ENCODE measurements around the gene BASP1. TPM values are rescaled to one million over a fixed set of nuclear protein-coding genes. Genes with fewer than 3 reads are reported as not detected.

The BASP1 gene
- total and polyA plus RNA-seq, 10 of the 15 experiments (the other 5 are each of a cell fraction or from before 2014, with no cell fraction given): 27.3 to 190 (median 102) TPM

DNA sequence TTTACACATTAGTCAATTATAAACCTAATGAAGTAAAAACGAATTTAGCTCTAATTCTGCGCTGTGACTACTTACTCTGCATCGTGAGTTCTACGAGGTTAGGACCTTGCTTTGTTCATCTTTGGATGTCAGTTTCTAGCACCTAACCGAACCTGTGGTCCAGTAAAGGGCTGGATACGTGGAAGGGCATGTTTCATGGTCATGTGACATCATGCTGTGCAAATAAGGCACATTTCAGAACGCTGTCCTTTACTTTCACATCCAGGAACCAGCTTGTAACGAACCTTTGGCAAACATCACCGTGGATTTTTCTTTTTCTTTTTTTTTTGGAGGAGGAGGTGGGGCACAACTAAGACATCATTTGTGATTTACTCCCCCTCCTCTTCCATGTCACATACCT is 15.0 kb downstream of the BASP1 start (continued):
- TF ChIP-seq POU2F2 (IDR thresholded peaks at IDR 0.05; ENCODE audit: borderline replicate concordance, low read depth, low read length) (no peak), ZSCAN29 (IDR thresholded peaks at IDR 0.05) (no peak), RFX5 (IDR thresholded peaks at IDR 0.05; ENCODE audit: low read depth, low read length) (no peak), NFYB (IDR thresholded peaks at IDR 0.05; ENCODE audit: insufficient read depth, low read depth, low read length) (no peak), GATAD2B (conservative IDR thresholded peaks at IDR 0.05; ENCODE audit: low read depth) (no peak), CHD2 (IDR thresholded peaks at IDR 0.05; ENCODE audit: borderline replicate concordance, low read depth, low read length) (no peak), MEF2B (IDR thresholded peaks at IDR 0.05; ENCODE audit: partially characterized antibody, poor library complexity, severe bottlenecking) (no peak), SREBF2 (IDR thresholded peaks at IDR 0.05; ENCODE audit: low read length) (no peak), PAX5 (IDR thresholded peaks at IDR 0.05; ENCODE audit: borderline replicate concordance, low read depth, low read length) (no peak), HDAC6 (IDR thresholded peaks at IDR 0.05; ENCODE audit: unreplicated experiment) (no peak), CREB1 (IDR thresholded peaks at IDR 0.05; ENCODE audit: low read depth) (no peak)
- TF ChIP-seq, protein P1, sequence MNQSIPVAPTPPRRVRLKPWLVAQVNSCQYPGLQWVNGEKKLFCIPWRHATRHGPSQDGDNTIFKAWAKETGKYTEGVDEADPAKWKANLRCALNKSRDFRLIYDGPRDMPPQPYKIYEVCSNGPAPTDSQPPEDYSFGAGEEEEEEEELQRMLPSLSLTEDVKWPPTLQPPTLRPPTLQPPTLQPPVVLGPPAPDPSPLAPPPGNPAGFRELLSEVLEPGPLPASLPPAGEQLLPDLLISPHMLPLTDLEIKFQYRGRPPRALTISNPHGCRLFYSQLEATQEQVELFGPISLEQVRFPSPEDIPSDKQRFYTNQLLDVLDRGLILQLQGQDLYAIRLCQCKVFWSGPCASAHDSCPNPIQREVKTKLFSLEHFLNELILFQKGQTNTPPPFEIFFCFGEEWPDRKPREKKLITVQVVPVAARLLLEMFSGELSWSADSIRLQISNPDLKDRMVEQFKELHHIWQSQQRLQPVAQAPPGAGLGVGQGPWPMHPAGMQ (IDR thresholded peaks at IDR 0.05; ENCODE audit: borderline replicate concordance): no peak

GRCh38 chr5:17233488-17233887 is 16.1 kb downstream of the BASP1 start:
- ChIA-PET SMC1A (ENCODE audit: uncharacterized antibody, unreplicated experiment) (interaction anchor here (0.7 to 2.9 kb wide), 5 partner anchors 10 to 35 kb away, joined by 3 to 14 read pairs (median 7); no protein-coding TSS in a partner anchor), CTCF (interaction anchor here (1.1 to 1.5 kb wide), 2 partner anchors 10 to 48 kb away, joined by 3 read pairs; no protein-coding TSS in a partner anchor), RAD21 (ENCODE audit: unreplicated experiment) (interaction anchor here (0.9 to 1.7 kb wide), 2 partner anchors 17 to 25 kb away, joined by 3 to 5 read pairs; no protein-coding TSS in a partner anchor), POLR2A (no interaction called here)
- no peak overlapping the region for H3K4me3 ChIP-seq
- no peak overlapping the region for H3K4me2 ChIP-seq (ENCODE audit: control insufficient read depth, insufficient read depth)
- H4K20me1 ChIP-seq (ENCODE audit: control insufficient read depth, insufficient read depth): no peaks in the 10 kb centered on the region
- H3K27me3 ChIP-seq (replicated peaks in 1 of 2; ENCODE audit: control insufficient read depth in 2 of 2, insufficient read depth in 2 of 2, low read length in 1 of 2): no peaks in the 10 kb centered on the region
- peaks cover 30% of the 10 kb centered on the region for H3K79me2 ChIP-seq (ENCODE audit: control insufficient read depth, insufficient read depth, low read length)
- DNase-seq (ENCODE audit: low read depth, low spot score) (no peak), FAIRE-seq (no peak), ATAC-seq (no peak)
- intact Hi-C loops (cut with micrococcal nuclease; ENCODE audit: unreplicated experiment): no loop called here
- no peak overlapping the region for H3K27ac ChIP-seq (ENCODE audit: control insufficient read depth, insufficient read depth)
- in situ Hi-C loops (cut with MboI): loop anchor here (25.0 kb wide), 1 partner anchor 1504 kb away; no protein-coding TSS in a partner anchor
- peaks cover 6% of the 10 kb centered on the region; the same call in 1 of the 2 replicates for H3K4me1 ChIP-seq (ENCODE audit: control insufficient read depth, insufficient read depth, low read length)
- no peak overlapping the region for H2AFZ ChIP-seq (ENCODE audit: control insufficient read depth, low read depth, low read length)
- 29% methylated on average over 6 of the region's 6 CpGs for WGBS (ENCODE audit: insufficient coverage, insufficient replicate concordance, low lambda C conversion rate, missing lambda C conversion rate)
- no TSS peak for BruUV-seq (replicated peaks)
- no peak overlapping the region for H3K9ac ChIP-seq (ENCODE audit: control insufficient read depth, insufficient read depth, low read length)
- peaks cover 0 to 2% of the 10 kb centered on the region in 2 experiments; a peak in 2 of 4 replicates for H3K36me3 ChIP-seq (ENCODE audit: control insufficient read depth in 2 of 2, insufficient read depth in 2 of 2, low read length in 1 of 2)
- no peaks in the 10 kb centered on the region for H3K9me3 ChIP-seq (replicated peaks; ENCODE audit: control insufficient read depth, insufficient read depth, low read length)
- TF ChIP-seq BMI1 (IDR thresholded peaks at IDR 0.05; ENCODE audit: borderline replicate concordance): no peak
- no peak for TF ChIP-seq YBX1 (IDR thresholded peaks at IDR 0.05)
- TF ChIP-seq NFYA (IDR thresholded peaks at IDR 0.05; ENCODE audit: borderline replicate concordance, low read depth, low read length): no peak
- no peak for TF ChIP-seq FOXK2 (IDR thresholded peaks at IDR 0.05)
- TF ChIP-seq JUNB (IDR thresholded peaks at IDR 0.05): peak; percentile 38; the same call in 1 of the 2 replicates
- no peak for TF ChIP-seq SIX5 (IDR thresholded peaks at IDR 0.05; ENCODE audit: low read depth, low read length, severe bottlenecking)
- no peak for TF ChIP-seq ELK1 (IDR thresholded peaks at IDR 0.05; ENCODE audit: low read depth, low read length)
- TF ChIP-seq RAD51 (IDR thresholded peaks at IDR 0.05): no peak
- TF ChIP-seq RAD21 (IDR thresholded peaks at IDR 0.05; ENCODE audit: insufficient read depth, low read depth, low read length): no peak
- TF ChIP-seq PAX8 (IDR thresholded peaks at IDR 0.05): no peak
- no peak for TF ChIP-seq CBX5 (IDR thresholded peaks at IDR 0.05; ENCODE audit: low read depth)
- TF ChIP-seq RUNX3 (IDR thresholded peaks at IDR 0.05; ENCODE audit: low read length): no peak
- no peak for TF ChIP-seq TARDBP (IDR thresholded peaks at IDR 0.05; ENCODE audit: borderline replicate concordance)
- peak; percentile 79; the same call in 1 of the 2 replicates for TF ChIP-seq TCF7 (IDR thresholded peaks at IDR 0.05; ENCODE audit: borderline replicate concordance)
